ENCODE data around the gene BCKDHB.

DNA sequence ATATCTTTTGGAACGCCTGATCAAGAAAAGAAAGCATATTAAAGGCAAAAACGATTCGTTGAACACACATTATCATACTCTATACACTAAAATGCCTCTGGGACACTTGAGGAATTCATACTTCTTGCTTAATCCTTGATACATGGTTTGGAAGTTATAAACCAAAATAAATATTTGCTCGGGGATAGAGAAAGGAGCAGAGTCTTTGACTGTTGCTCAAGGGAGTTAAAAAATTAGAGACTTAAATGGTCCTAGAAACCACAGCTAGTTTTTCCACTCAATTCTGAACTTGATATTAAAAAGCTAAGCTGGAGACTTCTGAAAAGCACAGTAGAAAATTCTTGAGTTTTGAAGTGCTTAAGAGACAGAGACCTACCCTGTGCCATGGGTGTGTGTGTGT, 98.9 kb downstream of the BCKDHB start:
- TF ChIP-seq CTCF (IDR thresholded peaks at IDR 0.05) (no peak), POLR2A (IDR thresholded peaks at IDR 0.05) (no peak), EP300 (IDR thresholded peaks at IDR 0.05) (no peak)

Data from upper lobe of left lung (tissue), 4 donors.